Stomach smooth muscle (tissue), 2 donors: ENCODE results near the gene RAC3.

Experiments used
- H3K27ac ChIP-seq: one replicate; pipeline ENCODE4 v1.7.0; 2013; ENCODE audit warnings: mild to moderate bottlenecking, low read length, inconsistent platforms
- H3K27me3 ChIP-seq, 2 donors: one replicate each; pipeline ENCODE4 v1.7.0; 2013; ENCODE audit warnings: low read length in 2 of 2; ENCODE audit not compliant: insufficient read depth in 2 of 2, control insufficient read depth in 1 of 2
- H3K36me3 ChIP-seq, 2 donors: one replicate each; pipeline ENCODE4 v1.7.0; 2013; ENCODE audit warnings: low read length in 2 of 2; ENCODE audit not compliant: control insufficient read depth in 2 of 2, insufficient read depth in 2 of 2
- H3K4me1 ChIP-seq: one replicate; pipeline ENCODE4 v1.7.0; 2013; ENCODE audit warnings: low read length; ENCODE audit not compliant: control insufficient read depth, insufficient read depth
- H3K4me3 ChIP-seq, 2 donors: one replicate each; pipeline ENCODE4 v1.7.0; 2013; ENCODE audit warnings: low read length in 2 of 2
- H3K9ac ChIP-seq, 2 donors: one replicate each; pipeline ENCODE4 v1.7.0; 2013; ENCODE audit warnings: low read length in 2 of 2, mild to moderate bottlenecking in 1 of 2
- H3K9me3 ChIP-seq, 2 donors: one replicate each; pipeline ENCODE4 v1.7.0; 2013; ENCODE audit warnings: low read length in 2 of 2; ENCODE audit not compliant: control insufficient read depth in 2 of 2
- donor health status: healthy.
- donor health status: Pancreatic carcinoma.

RAC3 gene

DNA sequence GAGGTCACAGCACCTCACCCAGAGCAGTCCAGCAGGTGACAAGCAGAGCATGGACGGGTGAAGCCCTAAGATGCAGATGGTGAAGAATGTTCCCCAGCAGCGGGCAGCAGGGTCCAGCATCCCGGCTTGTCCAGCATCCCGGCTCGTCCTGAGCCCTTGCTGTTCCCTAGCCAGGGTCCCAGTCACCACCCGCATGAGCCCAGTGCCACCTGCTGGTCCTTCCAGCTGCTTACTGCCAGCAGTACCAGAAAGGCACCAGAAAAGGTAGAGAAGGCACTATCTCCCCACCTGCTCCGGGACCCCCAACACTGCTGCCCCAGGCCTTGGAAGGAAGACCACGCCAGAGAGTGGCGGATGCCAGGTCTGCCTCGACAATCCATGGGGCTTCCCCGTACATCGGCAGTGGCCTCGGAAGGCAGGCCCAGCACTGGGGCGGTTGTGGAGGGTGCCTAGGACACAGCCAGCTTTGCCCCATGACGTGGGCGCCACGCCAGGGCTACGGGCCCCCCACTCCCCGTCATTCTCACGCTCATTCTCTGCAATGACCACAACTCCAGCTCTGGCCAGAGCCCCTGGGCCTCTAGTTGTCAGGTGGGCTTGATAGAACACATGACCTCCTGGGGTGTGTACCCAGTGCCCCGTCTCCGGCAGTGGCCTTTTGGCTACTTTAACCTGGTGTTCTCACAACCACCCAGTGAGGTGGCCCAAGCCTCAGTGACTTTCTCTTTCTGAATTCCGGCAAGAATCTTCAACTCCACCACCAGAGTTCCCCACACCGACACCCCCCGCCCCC is 10.2 kb upstream of the RAC3 start:
- peaks cover 37% of the 10 kb centered on the region for H3K4me1 ChIP-seq
- H3K27me3 ChIP-seq = no peaks in the 10 kb centered on the region
- peaks cover 3 to 5% of the 10 kb centered on the region in 2 donors for H3K36me3 ChIP-seq
- H3K4me3 ChIP-seq = peak overlapping the region; percentile 66 to 85
- H3K27ac ChIP-seq = no peak overlapping the region
- H3K9ac ChIP-seq = peak overlapping the region; percentile 80 to 83
- no peaks in the 10 kb centered on the region for H3K9me3 ChIP-seq

DNA sequence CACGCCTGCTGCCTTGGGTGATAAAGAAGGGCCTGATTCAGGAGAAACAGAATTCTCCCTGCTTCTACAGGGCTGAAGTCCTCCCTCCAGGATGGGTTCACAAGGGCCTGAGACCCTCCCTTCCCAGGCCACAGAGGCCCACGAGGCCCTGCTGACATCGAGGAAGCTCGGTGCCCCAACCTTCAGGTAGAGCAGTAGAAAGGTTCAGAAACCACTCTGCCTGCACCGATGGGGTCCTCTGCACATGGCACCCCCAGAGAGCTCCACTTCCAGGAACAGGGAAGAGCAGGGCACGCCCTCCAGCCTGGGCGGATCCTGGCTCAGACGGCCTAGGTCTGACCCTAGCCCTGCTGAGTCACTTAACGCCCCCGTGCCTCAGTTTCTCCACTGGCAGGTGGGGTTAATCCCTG is 9.6 kb upstream of the RAC3 start:
- Histone ChIP-seq H3K9ac (peak overlapping the region; percentile 80 to 83), H3K9me3 (no peaks in the 10 kb centered on the region), H3K27ac (no peak overlapping the region), H3K4me1 (peaks cover 37% of the 10 kb centered on the region), H3K27me3 (no peaks in the 10 kb centered on the region), H3K4me3 (peak overlapping the region; percentile 66 to 85), H3K36me3 (peaks cover 3 to 5% of the 10 kb centered on the region in 2 donors)

GRCh38 chr17:82022310-82022980 is 9.0 kb upstream of the RAC3 start, which contains the start of gene CENPX:
TSS of gene CENPX (minus strand) at chr17:82022878. CDS start at chr17:82022861, 17 bp downstream.
- H3K4me3 ChIP-seq = peak within 1 kb of the TSS; percentile 76 to 85
- no peaks in the 10 kb centered on the region for H3K9me3 ChIP-seq
- no peak within 1 kb of the TSS for H3K27ac ChIP-seq
- no peaks in the 10 kb centered on the region for H3K27me3 ChIP-seq
- peaks cover 37% of the 10 kb centered on the region for H3K4me1 ChIP-seq
- H3K36me3 ChIP-seq = peaks cover 3 to 5% of the 10 kb centered on the region in 2 donors
- peak within 1 kb of the TSS; percentile 80 to 83 for H3K9ac ChIP-seq

GRCh38 chr17:82022981-82023446 is 8.5 kb upstream of the RAC3 start, which contains the start of gene LRRC45:
TSS of gene LRRC45 (plus strand) at chr17:82023305. CDS start at chr17:82023644, 339 bp downstream.
- Histone ChIP-seq H3K36me3 (peaks cover 3 to 5% of the 10 kb centered on the region in 2 donors), H3K27ac (no peak within 1 kb of the TSS), H3K9me3 (no peaks in the 10 kb centered on the region), H3K4me3 (peak within 1 kb of the TSS; percentile 76 to 85), H3K27me3 (no peaks in the 10 kb centered on the region), H3K9ac (peak within 1 kb of the TSS; percentile 80 to 83), H3K4me1 (peaks cover 37% of the 10 kb centered on the region)

- no peaks in the 10 kb centered on the region for H3K27me3 ChIP-seq
- no peak overlapping the region for H3K27ac ChIP-seq
- no peaks in the 10 kb centered on the region for H3K9me3 ChIP-seq
- peak overlapping the region; percentile 76 to 79 for H3K4me3 ChIP-seq
- peaks cover 37% of the 10 kb centered on the region for H3K4me1 ChIP-seq
- peak overlapping the region; percentile 53 to 55 for H3K9ac ChIP-seq
- H3K36me3 ChIP-seq = peaks cover 2 to 3% of the 10 kb centered on the region in 2 donors
These were observed 7.8 kb upstream of the RAC3 start for GRCh38 chr17:82023447-82024241.

GRCh38 chr17:82024859-82025258 is 6.6 kb upstream of the RAC3 start:
- H3K9me3 ChIP-seq = no peaks in the 10 kb centered on the region
- peaks cover 38% of the 10 kb centered on the region for H3K4me1 ChIP-seq
- no peaks in the 10 kb centered on the region for H3K36me3 ChIP-seq
- no peak overlapping the region for H3K9ac ChIP-seq
- H3K27me3 ChIP-seq = no peaks in the 10 kb centered on the region
- no peak overlapping the region for H3K27ac ChIP-seq
- H3K4me3 ChIP-seq = no peak overlapping the region

- Histone ChIP-seq H3K36me3 (no peaks in the 10 kb centered on the region), H3K27ac (no peak overlapping the region), H3K4me3 (no peak overlapping the region), H3K9me3 (no peaks in the 10 kb centered on the region), H3K4me1 (peaks cover 45% of the 10 kb centered on the region), H3K27me3 (no peaks in the 10 kb centered on the region), H3K9ac (no peak overlapping the region)
These were observed 5.9 kb upstream of the RAC3 start for GRCh38 chr17:82025401-82026107.

GRCh38 chr17:82028246-82028645 is 3.2 kb upstream of the RAC3 start:
- no peak overlapping the region for H3K27ac ChIP-seq
- no peaks in the 10 kb centered on the region for H3K36me3 ChIP-seq
- H3K9me3 ChIP-seq = no peaks in the 10 kb centered on the region
- peaks cover 40% of the 10 kb centered on the region for H3K4me1 ChIP-seq
- H3K9ac ChIP-seq = no peak overlapping the region
- no peak overlapping the region for H3K4me3 ChIP-seq
- peaks cover 0 to 12% of the 10 kb centered on the region in 2 donors for H3K27me3 ChIP-seq

- Histone ChIP-seq H3K27me3 (peaks cover 0 to 12% of the 10 kb centered on the region in 2 donors), H3K4me3 (no peak overlapping the region), H3K36me3 (no peaks in the 10 kb centered on the region), H3K27ac (no peak overlapping the region), H3K4me1 (peaks cover 33% of the 10 kb centered on the region), H3K9ac (no peak overlapping the region), H3K9me3 (no peaks in the 10 kb centered on the region)
These were observed 2.5 kb upstream of the RAC3 start for GRCh38 chr17:82028966-82029365.

DNA sequence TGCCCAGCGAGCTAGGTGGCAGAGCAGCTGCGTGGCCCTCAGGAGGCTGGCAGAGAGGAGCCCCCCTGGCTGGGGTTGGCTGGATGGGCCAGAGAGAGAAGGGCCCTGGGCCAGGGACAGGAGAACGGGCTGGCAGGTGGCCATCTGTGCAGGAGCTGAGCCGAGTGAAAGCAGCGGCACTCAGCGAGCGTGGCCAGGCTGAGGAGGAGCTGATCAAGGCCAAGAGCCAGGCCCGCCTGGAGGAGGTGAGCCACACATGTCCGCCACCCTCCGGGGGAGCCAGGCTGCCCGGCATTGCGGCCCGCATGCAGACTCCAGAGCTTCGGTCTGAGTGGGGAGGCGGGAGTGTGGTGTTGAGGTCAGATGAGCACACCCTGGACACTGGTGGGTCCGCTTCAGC is 2.1 kb upstream of the RAC3 start:
- Histone ChIP-seq H3K4me1 (peaks cover 29% of the 10 kb centered on the region), H3K27ac (no peak overlapping the region), H3K27me3 (peaks cover 0 to 12% of the 10 kb centered on the region in 2 donors), H3K4me3 (no peak overlapping the region), H3K9ac (no peak overlapping the region), H3K9me3 (no peaks in the 10 kb centered on the region), H3K36me3 (no peaks in the 10 kb centered on the region)
